Activated T-cell treated with anti-CD3 and anti-CD28 coated beads for 4 hours (primary cell): ENCODE measurements around the gene RGS17.
A peak's percentile ranks its signal among the peaks of the same experiment; 100 is the strongest.
"Not testable (repeated sequence)": the region's sequence is repeated elsewhere in the genome, so short reads cannot be mapped to it uniquely, and the experiment has no call there.

Experiments
- DNase-seq: peaks from one replicate; pipeline ENCODE4 v3.0.0-alpha.2; 2020

Gene RGS17

GRCh38 chr6:153131037-153131981, at the start of gene RGS17:
Gene RGS17, minus strand, starts transcription at chr6:153131282. Its CDS starts 87,264 bp downstream, at chr6:153044018.
- peak; percentile 19 for DNase-seq

GRCh38 chr6:153172815-153173214, 41.7 kb upstream of the RGS17 start:
- DNase-seq: no peak

GRCh38 chr6:153170511-153170910, 39.4 kb upstream of the RGS17 start:
- DNase-seq: no peak

GRCh38 chr6:153167907-153168306, 36.8 kb upstream of the RGS17 start:
- no peak for DNase-seq

GRCh38 chr6:153167061-153167891, 36.2 kb upstream of the RGS17 start:
- no peak for DNase-seq

GRCh38 chr6:153162646-153163045, 31.6 kb upstream of the RGS17 start:
- no peak for DNase-seq

GRCh38 chr6:153162172-153162571, 31.1 kb upstream of the RGS17 start:
- no peak for DNase-seq

GRCh38 chr6:153160221-153160620, 29.1 kb upstream of the RGS17 start:
- DNase-seq: no peak

GRCh38 chr6:153150752-153151440, 19.8 kb upstream of the RGS17 start:
- DNase-seq: no peak

GRCh38 chr6:153150371-153150751, 19.3 kb upstream of the RGS17 start:
- no peak for DNase-seq

GRCh38 chr6:153149891-153150290, 18.8 kb upstream of the RGS17 start:
- DNase-seq: no peak

- DNase-seq: no peak
These were observed 15.3 kb upstream of the RGS17 start for GRCh38 chr6:153146413-153146812.

GRCh38 chr6:153145591-153145990, 14.5 kb upstream of the RGS17 start:
- DNase-seq: no peak

GRCh38 chr6:153143200-153143599, 12.1 kb upstream of the RGS17 start:
- no peak for DNase-seq

GRCh38 chr6:153140299-153140698, 9.2 kb upstream of the RGS17 start:
- no peak for DNase-seq

- DNase-seq: no peak
These were observed 7.8 kb upstream of the RGS17 start for GRCh38 chr6:153138930-153139329.

- DNase-seq: no peak
These were observed 4.6 kb upstream of the RGS17 start for GRCh38 chr6:153135681-153136080.

GRCh38 chr6:153133667-153134066, 2.6 kb upstream of the RGS17 start:
- DNase-seq: not testable (repeated sequence)

GRCh38 chr6:153130515-153131036, 506 bp downstream of the RGS17 start:
- DNase-seq: no peak

GRCh38 chr6:153129873-153130514, 1.1 kb downstream of the RGS17 start:
- DNase-seq: no peak

- DNase-seq: no peak
These were observed 4.9 kb downstream of the RGS17 start for GRCh38 chr6:153126218-153126617.

GRCh38 chr6:153125032-153125431, 6.0 kb downstream of the RGS17 start:
- no peak for DNase-seq
